HG03060 (cell line): Measurements from ENCODE around the gene SPIN2A.
A peak's percentile ranks its signal among the peaks of the same experiment; 100 is the strongest.
"Not testable (repeated sequence)": the region's sequence is repeated elsewhere in the genome, so short reads cannot be mapped to it uniquely, and the experiment has no call there.

Experiments
- ATAC-seq: cut with Tn5 transposase; IDR thresholded peaks from one replicate; pipeline ENCODE4 v1.9.1; 2021; ENCODE audit warnings: low read depth, moderate number of reproducible peaks; ENCODE audit not compliant: unreplicated experiment

Gene SPIN2A

GRCh38 chrX:57137073-57137472 lies at the start of gene SPIN2A:
TSS of gene SPIN2A (minus strand) at chrX:57137397. CDS start at chrX:57136597, 800 bp downstream.
- not testable (repeated sequence) for ATAC-seq

GRCh38 chrX:57178605-57179004 lies 41.4 kb upstream of the SPIN2A start:
- ATAC-seq: no peak

GRCh38 chrX:57177070-57177469 lies 39.9 kb upstream of the SPIN2A start:
- ATAC-seq: no peak

- ATAC-seq: no peak
Measured at GRCh38 chrX:57172544-57172943, 35.3 kb upstream of the SPIN2A start.

GRCh38 chrX:57156397-57157049 lies 19.3 kb upstream of the SPIN2A start:
- ATAC-seq: no peak

- ATAC-seq: no peak
Measured at GRCh38 chrX:57155171-57155570, 18.0 kb upstream of the SPIN2A start.

- ATAC-seq: not testable (repeated sequence)
Measured at GRCh38 chrX:57152222-57152621, 15.0 kb upstream of the SPIN2A start.

GRCh38 chrX:57138674-57139073 lies 1.5 kb upstream of the SPIN2A start:
- ATAC-seq: no peak

- no peak for ATAC-seq
Measured at GRCh38 chrX:57137501-57137900, 304 bp upstream of the SPIN2A start.

GRCh38 chrX:57136589-57136988 lies 608 bp downstream of the SPIN2A start:
- ATAC-seq: not testable (repeated sequence)

GRCh38 chrX:57135287-57135686 lies 1.9 kb downstream of the SPIN2A start:
- ATAC-seq: no peak

GRCh38 chrX:57134702-57135101 lies 2.5 kb downstream of the SPIN2A start:
- ATAC-seq: no peak

- ATAC-seq: no peak
Measured at GRCh38 chrX:57133706-57134105, 3.5 kb downstream of the SPIN2A start.

GRCh38 chrX:57133284-57133683 lies 3.9 kb downstream of the SPIN2A start:
- not testable (repeated sequence) for ATAC-seq

- ATAC-seq: no peak
Measured at GRCh38 chrX:57132046-57132445, 5.2 kb downstream of the SPIN2A start.

- ATAC-seq: no peak
Measured at GRCh38 chrX:57121816-57122215, 15.4 kb downstream of the SPIN2A start.

- ATAC-seq: peak; percentile 99
Measured at GRCh38 chrX:57121162-57121755, 15.9 kb downstream of the SPIN2A start, which contains the start of gene SPIN2B. TSS of gene SPIN2B (minus strand) at chrX:57121548.

- not testable (repeated sequence) for ATAC-seq
Measured at GRCh38 chrX:57120619-57121161, 16.5 kb downstream of the SPIN2A start.

- ATAC-seq: no peak
Measured at GRCh38 chrX:57119416-57119815, 17.8 kb downstream of the SPIN2A start.

- ATAC-seq: not testable (repeated sequence)
Measured at GRCh38 chrX:57117566-57117965, 19.6 kb downstream of the SPIN2A start.

- no peak for ATAC-seq
Measured at GRCh38 chrX:57104921-57105398, 32.2 kb downstream of the SPIN2A start.

- ATAC-seq: no peak
Measured at GRCh38 chrX:57104406-57104805, 32.8 kb downstream of the SPIN2A start.
